Small intestine (tissue), 7 donors: ENCODE results near the gene SGMS1. TPM values are rescaled to one million over a fixed set of nuclear protein-coding genes. Genes with fewer than 3 reads are reported as not detected.

Experiments
- DNase-seq, 2 donors: peaks; one replicate each; pipeline versions ENCODE4 v3.0.0 to v3.0.0-alpha.2; 2013
- FAIRE-seq: peaks from 2 replicates; lab custom pipeline; 2012; peaks lifted over from hg19 to GRCh38; lab: Jason Lieb, UNC
- H3K27ac ChIP-seq, 3 donors: one replicate each; pipeline ENCODE4 v1.5.1; 2013; ENCODE audit warnings: low read length in 2 of 3, mild to moderate bottlenecking in 2 of 3, control low read depth in 1 of 3, inconsistent platforms in 1 of 3, low read depth in 1 of 3, moderate library complexity in 1 of 3
- H3K27me3 ChIP-seq, 3 donors: one replicate each; pipeline ENCODE4 v1.6.1; 2013; ENCODE audit warnings: low read length in 3 of 3, inconsistent platforms in 1 of 3; ENCODE audit not compliant: control insufficient read depth in 3 of 3, insufficient read depth in 3 of 3
- H3K36me3 ChIP-seq, 3 donors: one replicate each; pipeline ENCODE4 v1.6.1; 2013; ENCODE audit warnings: low read length in 3 of 3, inconsistent platforms in 1 of 3, low read depth in 1 of 3, mild to moderate bottlenecking in 1 of 3, moderate library complexity in 1 of 3; ENCODE audit not compliant: control insufficient read depth in 3 of 3, insufficient read depth in 2 of 3
- H3K4me1 ChIP-seq, 3 donors: one replicate each; pipeline ENCODE4 v1.6.1; 2013; ENCODE audit warnings: low read length in 2 of 3, inconsistent platforms in 1 of 3, low read depth in 1 of 3, mild to moderate bottlenecking in 1 of 3, moderate library complexity in 1 of 3; ENCODE audit not compliant: control insufficient read depth in 3 of 3, insufficient read depth in 2 of 3
- H3K4me3 ChIP-seq, 3 donors: one replicate each; pipeline ENCODE4 v1.5.1; 2013; ENCODE audit warnings: low read length in 3 of 3, control low read depth in 1 of 3, inconsistent platforms in 1 of 3, low read depth in 1 of 3, mild to moderate bottlenecking in 1 of 3, moderate library complexity in 1 of 3
- H3K9me3 ChIP-seq, 2 donors: one replicate each; pipeline ENCODE4 v1.6.1; 2013; ENCODE audit warnings: low read depth in 1 of 2, low read length in 1 of 2; ENCODE audit not compliant: control insufficient read depth in 2 of 2, insufficient read depth in 1 of 2
- WGBS, 3 donors: extraction: QIAGEN DNeasy Blood & Tissue Kit; methylation state at CpG; one replicate each; pipeline ENCODE4 v1.1.7; 2013; 5-methylcytosine and 5-hydroxymethylcytosine counted together
- polyA plus RNA-seq, 4 donors: library from polyadenylated mRNA; stranded (reverse) in 3 of 4; unstranded in 1 of 4; fragments of 200-250 nt in 3 of 4; fragments of 120-200 nt in 1 of 4; gene quantifications; one replicate each; pipeline versions ENCODE4 v1.2.1 to v1.2.3, GENCODE V29; 2013
- donor health status: healthy with polysubstance abuse.
- donor health status: control.
- donor health status: control.
- donor health status: Bipolar disorder and iron deficiency.
- donor health status: healthy.

The SGMS1 gene
- polyA plus RNA-seq, 4 donors = 7.6 to 28.2 (median 11.4) TPM

- FAIRE-seq (no peak), DNase-seq (no peak)
- peaks cover 0 to 22% (median 3%) of the 10 kb centered on the region in 3 donors for H3K4me1 ChIP-seq
- H3K27ac ChIP-seq = no peak overlapping the region
- H3K36me3 ChIP-seq = no peaks in the 10 kb centered on the region
- no peaks in the 10 kb centered on the region for H3K27me3 ChIP-seq
- WGBS, 3 donors = 47 to 96% (median 81%) methylated on average over 1 of the region's 1 CpG
- H3K4me3 ChIP-seq = no peak overlapping the region
- H3K9me3 ChIP-seq = no peaks in the 10 kb centered on the region
Observed at GRCh38 chr10:50295367-50295766, 328.4 kb downstream of the SGMS1 start.

- no peaks in the 10 kb centered on the region for H3K36me3 ChIP-seq
- no peak for FAIRE-seq
- WGBS, 3 donors = 91 to 100% (median 94%) methylated on average over 1 of the region's 1 CpG
Observed at GRCh38 chr10:50294582-50294981, 329.2 kb downstream of the SGMS1 start.

GRCh38 chr10:50293513-50294313 lies 330.0 kb downstream of the SGMS1 start:
- FAIRE-seq = no peak
- Histone ChIP-seq H3K4me1 (peaks cover 0 to 22% (median 3%) of the 10 kb centered on the region in 3 donors), H3K4me3 (no peak overlapping the region), H3K27ac (peak overlapping the region; percentile 60 to 71 (median 67)), H3K9me3 (no peaks in the 10 kb centered on the region), H3K36me3 (no peaks in the 10 kb centered on the region), H3K27me3 (no peaks in the 10 kb centered on the region)
- WGBS, 3 donors = 25 to 64% (median 40%) methylated on average over 5 of the region's 5 CpGs
- DNase-seq = peak; percentile 87 to 92

More at GRCh38 chr10:50294582-50294981, 329.2 kb downstream of the SGMS1 start:
- no peaks in the 10 kb centered on the region for H3K27me3 ChIP-seq
- H3K4me1 ChIP-seq = peaks cover 0 to 22% (median 3%) of the 10 kb centered on the region in 3 donors
- H3K4me3 ChIP-seq = no peak overlapping the region
- no peak for DNase-seq
- peak overlapping the region in 2 of 3 donors; percentile 67 to 71 for H3K27ac ChIP-seq
- H3K9me3 ChIP-seq = no peaks in the 10 kb centered on the region

- Histone ChIP-seq H3K27ac (no peak overlapping the region), H3K27me3 (no peaks in the 10 kb centered on the region), H3K9me3 (no peaks in the 10 kb centered on the region), H3K36me3 (no peaks in the 10 kb centered on the region), H3K4me3 (no peak overlapping the region), H3K4me1 (peaks cover 0 to 22% (median 3%) of the 10 kb centered on the region in 3 donors)
- FAIRE-seq = no peak
- DNase-seq = no peak
- 75 to 85% (median 82%) methylated on average over 1 of the region's 1 CpG for WGBS, 3 donors
Observed at GRCh38 chr10:50291261-50291850, 332.4 kb downstream of the SGMS1 start.

DNA sequence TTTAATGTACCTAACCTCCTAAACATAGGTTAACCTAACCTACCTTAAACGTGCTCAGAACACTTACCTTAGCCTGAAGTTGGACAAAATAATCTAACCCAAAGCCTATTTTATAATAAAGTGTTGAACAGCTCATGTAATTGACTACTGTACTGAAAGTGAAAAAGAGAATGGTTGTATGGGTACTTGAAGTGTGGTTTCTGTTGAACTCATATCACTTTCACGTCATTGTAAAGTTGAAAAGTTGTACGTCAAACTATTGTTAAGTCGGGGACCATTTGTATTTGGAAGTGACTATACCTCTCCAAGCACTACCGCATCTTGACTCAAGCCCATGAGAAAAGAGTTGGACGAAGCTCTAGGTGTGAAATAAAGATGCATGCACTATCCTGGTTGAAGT lies 334.6 kb downstream of the SGMS1 start:
- H3K27ac ChIP-seq = no peak overlapping the region
- peaks cover 0 to 14% (median 2%) of the 10 kb centered on the region in 3 donors for H3K4me1 ChIP-seq
- no peaks in the 10 kb centered on the region for H3K9me3 ChIP-seq
- H3K27me3 ChIP-seq = no peaks in the 10 kb centered on the region
- H3K4me3 ChIP-seq = no peak overlapping the region
- DNase-seq (no peak), FAIRE-seq (no peak)
- 83 to 89% (median 85%) methylated on average over 6 of the region's 6 CpGs for WGBS, 3 donors
- H3K36me3 ChIP-seq = no peaks in the 10 kb centered on the region

DNA sequence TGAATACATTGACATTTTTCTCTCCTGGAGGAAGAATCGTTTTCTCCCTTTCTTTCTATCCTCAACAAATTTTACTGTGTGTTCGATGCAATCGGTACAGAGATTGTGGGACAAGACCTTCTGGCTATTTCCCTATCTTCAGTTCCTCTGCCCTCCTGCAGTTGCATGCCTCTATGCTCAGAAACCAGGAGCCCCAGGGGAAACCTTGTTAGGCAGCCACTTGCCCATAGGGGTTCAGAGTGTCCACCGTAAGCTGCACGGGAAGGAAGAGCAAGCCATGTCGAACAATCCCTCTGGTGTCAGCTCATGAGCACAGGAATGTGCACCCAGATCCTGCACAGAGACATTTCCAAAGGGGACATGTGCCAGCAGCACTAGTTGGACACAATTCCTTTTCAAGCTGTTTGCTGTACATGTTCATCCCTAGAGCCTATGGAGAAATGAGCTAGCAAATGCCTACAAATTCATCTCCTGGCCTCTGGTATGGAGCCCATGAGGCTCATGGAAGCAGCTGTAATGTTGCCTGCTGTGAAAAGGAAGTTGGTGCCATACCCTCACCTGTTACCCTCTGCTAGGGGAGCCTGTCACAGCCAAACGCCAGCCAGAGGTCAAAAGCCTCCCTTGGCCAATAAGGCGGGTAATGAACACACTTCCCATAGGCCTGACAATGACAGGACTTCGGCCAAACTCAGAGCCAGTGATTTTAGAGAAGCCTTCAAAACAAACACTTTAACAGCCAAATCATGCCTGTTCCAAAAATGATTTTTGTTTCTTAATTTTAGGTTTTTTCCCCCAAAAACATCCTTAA lies 336.6 kb downstream of the SGMS1 start:
- 76 to 80% (median 77%) methylated on average over 9 of the region's 9 CpGs for WGBS, 3 donors
- Histone ChIP-seq H3K36me3 (no peaks in the 10 kb centered on the region), H3K27ac (no peak overlapping the region), H3K9me3 (no peaks in the 10 kb centered on the region), H3K4me3 (no peak overlapping the region), H3K4me1 (no peaks in the 10 kb centered on the region), H3K27me3 (no peaks in the 10 kb centered on the region)
- DNase-seq = no peak
- no peak for FAIRE-seq

DNA sequence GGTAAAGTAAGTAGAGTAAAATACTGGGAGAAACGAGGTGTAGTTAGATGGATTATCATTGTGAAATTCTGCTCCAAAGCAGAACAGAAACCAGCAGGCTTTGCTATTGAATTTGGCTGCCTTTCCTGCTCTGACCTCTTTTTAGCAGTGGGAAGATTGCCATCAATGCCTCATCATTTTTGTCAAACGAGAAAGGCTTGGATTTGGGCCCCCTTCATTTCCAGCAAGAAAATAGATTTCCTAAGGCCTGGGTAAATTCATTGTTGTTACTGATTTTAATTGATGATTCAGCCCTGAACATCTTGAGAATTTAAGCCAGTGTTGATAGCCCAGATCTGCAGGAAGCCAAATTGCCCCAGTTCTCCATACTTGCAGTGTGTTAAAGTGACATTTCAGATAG lies 337.2 kb downstream of the SGMS1 start:
- H3K9me3 ChIP-seq = no peaks in the 10 kb centered on the region
- H3K36me3 ChIP-seq = no peaks in the 10 kb centered on the region
- no peaks in the 10 kb centered on the region for H3K4me1 ChIP-seq
- DNase-seq = no peak
- FAIRE-seq = no peak
- no peak overlapping the region for H3K4me3 ChIP-seq
- H3K27ac ChIP-seq = no peak overlapping the region
- WGBS, 3 donors = 34 to 57% (median 36%) methylated on average over 2 of the region's 2 CpGs
- no peaks in the 10 kb centered on the region for H3K27me3 ChIP-seq

DNA sequence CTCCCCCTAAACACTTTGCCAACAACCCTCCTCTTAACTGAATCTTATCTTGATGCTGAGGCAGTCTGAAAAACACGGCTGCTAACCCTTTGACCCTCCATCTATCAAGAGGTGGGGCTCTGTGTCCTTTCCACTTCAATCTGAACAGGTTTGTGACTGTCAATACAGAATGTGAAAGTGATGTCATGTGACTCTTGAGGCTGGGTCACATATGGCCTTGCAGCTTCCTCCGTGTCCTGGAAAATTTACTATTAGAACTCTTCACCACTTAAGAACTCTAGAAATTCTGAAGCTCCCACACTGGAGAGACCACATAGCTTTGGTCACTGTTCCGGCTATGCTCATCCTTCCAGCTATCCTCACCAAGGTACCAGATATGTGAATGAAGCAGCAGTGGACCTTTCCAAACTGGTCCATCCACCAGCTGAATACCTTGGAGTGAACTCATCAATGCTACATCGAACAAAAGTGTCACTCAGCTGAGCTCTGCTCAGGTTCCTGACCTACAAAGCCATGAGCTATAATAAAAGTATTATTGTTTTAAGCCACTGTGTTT lies 341.7 kb downstream of the SGMS1 start:
- H3K36me3 ChIP-seq = no peaks in the 10 kb centered on the region
- peaks cover 0 to 2% (median 0%) of the 10 kb centered on the region in 3 donors for H3K4me1 ChIP-seq
- no peak for FAIRE-seq
- H3K27me3 ChIP-seq = peaks cover 0 to 2% (median 0%) of the 10 kb centered on the region in 3 donors
- 68 to 75% (median 70%) methylated on average over 4 of the region's 4 CpGs for WGBS, 3 donors
- no peak overlapping the region for H3K4me3 ChIP-seq
- H3K9me3 ChIP-seq = no peaks in the 10 kb centered on the region
- DNase-seq = peak; percentile 12 to 28
- H3K27ac ChIP-seq = no peak overlapping the region
